ENCODE results near the gene SMCO3. TPM values are rescaled to one million over a fixed set of nuclear protein-coding genes. Genes with fewer than 3 reads are reported as not detected.
A peak's percentile ranks its signal among the peaks of the same experiment; 100 is the strongest.

Gene SMCO3
- total and polyA plus RNA-seq, 4 experiments from 2014 or later = 0.08 to 0.31 TPM; not detected in 2

DNA sequence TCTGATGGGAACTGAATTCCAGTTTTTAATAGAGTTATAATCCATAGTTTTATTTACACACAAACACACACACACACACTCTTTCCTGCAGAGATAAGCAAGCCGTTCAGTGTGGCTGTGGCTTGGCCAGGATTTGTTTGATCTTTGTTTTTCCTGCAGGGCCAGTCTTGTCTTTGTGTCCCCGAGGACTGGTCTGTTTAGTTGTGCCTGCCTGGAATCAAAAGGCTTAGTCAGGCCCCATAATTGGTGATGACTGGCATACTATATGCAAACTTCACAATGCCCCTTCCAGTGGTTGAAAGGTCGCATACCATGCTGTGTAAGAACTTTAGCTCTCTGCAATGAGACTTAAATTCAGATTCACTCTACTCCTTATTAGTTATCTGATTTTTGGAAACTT, 36.7 kb downstream of the SMCO3 start:
- H3K9me3 ChIP-seq (ENCODE audit: control insufficient read depth in 1 of 2, low read length in 2 of 2) = no peaks in the 10 kb centered on the region
- H3K27ac Mint-ChIP-seq = no peak overlapping the region
- H3K9me3 Mint-ChIP-seq = peaks cover 0 to 2% (median 0%) of the 10 kb centered on the region in 8 donors
- no peaks in the 10 kb centered on the region for H3K27me3 ChIP-seq (ENCODE audit: insufficient read depth, low read length)
- H3K36me3 ChIP-seq (ENCODE audit: insufficient read depth, low read length) = no peaks in the 10 kb centered on the region
- no peaks in the 10 kb centered on the region for H3K27me3 Mint-ChIP-seq
- DNase-seq = no peak
- H3K4me3 Mint-ChIP-seq = no peak overlapping the region
- H3K36me3 Mint-ChIP-seq = peaks cover 0 to 13% of the 10 kb centered on the region in 2 donors
- no peak overlapping the region for H3K4me3 ChIP-seq (ENCODE audit: low read length in 2 of 2)
- ChIA-PET CTCF (ENCODE audit: partially characterized antibody) (interaction anchor here (1.0 to 1.2 kb wide), 4 partner anchors 11 to 25 kb away, joined by 3 to 4 read pairs (median 4); no protein-coding TSS in a partner anchor), POLR2A (ENCODE audit: partially characterized antibody) (interaction anchor here (0.8 to 5.4 kb wide), 3 partner anchors 7 to 26 kb away, joined by 3 to 41 read pairs (median 5); a partner anchor contains a TSS)
- intact Hi-C loops (cut with micrococcal nuclease) = no loop called here
- peaks cover 22 to 45% (median 33%) of the 10 kb centered on the region in 4 donors for H3K4me1 Mint-ChIP-seq
- no peak overlapping the region for H3K27ac ChIP-seq (ENCODE audit: low read depth, low read length)
- H3K4me1 ChIP-seq (ENCODE audit: insufficient read depth, low read length) = peaks cover 32% of the 10 kb centered on the region

DNA sequence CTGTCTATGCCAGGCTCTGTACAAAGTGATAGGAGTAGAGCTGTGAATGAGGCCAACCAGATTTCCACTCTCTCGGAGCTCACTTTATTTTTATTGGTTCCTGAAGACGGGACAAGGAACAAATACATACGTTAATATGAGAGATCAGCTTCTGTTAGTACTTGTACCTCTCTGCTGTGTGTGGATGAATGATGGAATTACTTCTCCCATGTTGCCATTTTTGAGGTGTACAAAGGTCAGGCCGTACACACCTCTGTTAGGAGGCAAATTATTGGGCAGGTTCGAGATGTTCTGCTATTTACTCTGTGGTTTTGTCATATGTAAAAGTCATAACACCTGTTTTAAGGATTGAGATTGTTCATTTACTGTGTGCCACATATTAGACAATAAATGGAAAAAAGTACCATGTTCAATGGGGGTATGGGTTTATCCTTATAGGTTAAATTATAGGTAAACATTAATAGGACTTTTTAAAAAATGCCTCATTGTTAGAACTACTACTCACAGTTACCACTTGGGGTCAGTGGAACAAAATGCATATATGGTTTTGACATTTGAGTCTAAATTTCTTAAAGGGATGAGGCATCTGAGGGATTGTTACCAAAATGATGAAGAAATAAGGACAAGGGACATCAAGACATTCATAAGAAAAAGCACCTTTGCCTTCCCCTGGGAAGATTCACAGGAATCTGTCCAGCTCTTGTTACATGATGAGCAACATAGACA, 37.6 kb downstream of the SMCO3 start:
- Histone ChIP-seq H3K4me1 (ENCODE audit: insufficient read depth, low read length) (peaks cover 38% of the 10 kb centered on the region), H3K9me3 (ENCODE audit: control insufficient read depth in 1 of 2, low read length in 2 of 2) (no peaks in the 10 kb centered on the region), H3K36me3 (ENCODE audit: insufficient read depth, low read length) (no peaks in the 10 kb centered on the region), H3K27me3 (ENCODE audit: insufficient read depth, low read length) (no peaks in the 10 kb centered on the region), H3K4me3 (ENCODE audit: low read length in 2 of 2) (no peak overlapping the region), H3K27ac (ENCODE audit: low read depth, low read length) (no peak overlapping the region)
- H3K4me1 Mint-ChIP-seq = peaks cover 29 to 52% (median 40%) of the 10 kb centered on the region in 4 donors
- H3K27me3 Mint-ChIP-seq = no peaks in the 10 kb centered on the region
- CTCF ChIA-PET (ENCODE audit: partially characterized antibody) = interaction anchor here (1.2 to 3.3 kb wide), 8 partner anchors 8 to 445 kb away, joined by 3 to 14 read pairs (median 5); partner anchors contain the start of genes C12orf60, ERP27, RERG and WBP11
- peak overlapping the region in 6 of 8 donors; percentile 11 to 99 (median 98) for H3K4me3 Mint-ChIP-seq
- intact Hi-C loops (cut with micrococcal nuclease) = no loop called here
- peaks cover 0 to 3% (median 0%) of the 10 kb centered on the region in 8 donors for H3K9me3 Mint-ChIP-seq
- peaks cover 0 to 19% of the 10 kb centered on the region in 2 donors for H3K36me3 Mint-ChIP-seq
- no peak for DNase-seq
- POLR2A ChIA-PET (ENCODE audit: partially characterized antibody) = interaction anchor here (2.8 to 8.5 kb wide), 4 partner anchors 8 to 185 kb away, joined by 23 to 376 read pairs (median 145); partner anchors contain the start of genes ARHGDIB, C12orf60 and WBP11
- H3K27ac Mint-ChIP-seq = peak overlapping the region in 3 of 7 donors; percentile 34 to 100 (median 97)

DNA sequence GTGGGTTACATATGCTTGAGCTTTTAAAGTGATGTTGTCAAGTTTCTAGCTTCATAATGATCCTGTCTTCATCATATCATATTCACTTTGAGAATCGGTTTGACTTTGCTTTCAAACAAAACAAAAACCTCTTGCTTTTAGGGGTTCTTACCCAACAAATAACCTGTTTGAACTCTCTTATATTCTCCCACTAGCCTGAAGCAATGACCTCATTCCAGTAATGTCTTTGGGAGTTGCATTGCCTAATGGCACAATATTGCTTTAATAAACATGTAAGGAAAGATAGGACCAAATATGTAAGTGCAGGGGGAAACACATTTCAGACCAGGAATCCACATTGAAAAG, 38.4 kb downstream of the SMCO3 start:
- peaks cover 28 to 58% (median 41%) of the 10 kb centered on the region in 4 donors for H3K4me1 Mint-ChIP-seq
- no peaks in the 10 kb centered on the region for H3K27me3 Mint-ChIP-seq
- H3K9me3 Mint-ChIP-seq = peaks cover 0 to 8% (median 0%) of the 10 kb centered on the region in 8 donors
- H3K4me1 ChIP-seq (ENCODE audit: insufficient read depth, low read length) = peaks cover 38% of the 10 kb centered on the region
- intact Hi-C loops (cut with micrococcal nuclease) = loop anchor here (1.0 to 2.0 kb wide), 3 partner anchors 10 to 221 kb away; no protein-coding TSS in a partner anchor
- H3K9me3 ChIP-seq (ENCODE audit: control insufficient read depth in 1 of 2, low read length in 2 of 2) = no peaks in the 10 kb centered on the region
- H3K27me3 ChIP-seq (ENCODE audit: insufficient read depth, low read length) = no peaks in the 10 kb centered on the region
- H3K27ac ChIP-seq (ENCODE audit: low read depth, low read length) = peak overlapping the region; percentile 73
- POLR2A ChIA-PET (ENCODE audit: partially characterized antibody) = interaction anchor here (0.8 to 8.5 kb wide), 11 partner anchors 8 to 410 kb away, joined by 3 to 376 read pairs (median 4); partner anchors contain the start of genes ARHGDIB, ATF7IP, C12orf60 and WBP11
- no peaks in the 10 kb centered on the region for H3K36me3 ChIP-seq (ENCODE audit: insufficient read depth, low read length)
- H3K4me3 Mint-ChIP-seq = peak overlapping the region; percentile 96 to 99 (median 99)
- peak overlapping the region; percentile 97 to 100 (median 99) for H3K27ac Mint-ChIP-seq
- H3K36me3 Mint-ChIP-seq = peaks cover 0 to 25% of the 10 kb centered on the region in 2 donors
- DNase-seq = no peak
- CTCF ChIA-PET (ENCODE audit: partially characterized antibody) = interaction anchor here (1.2 to 3.3 kb wide), 10 partner anchors 9 to 445 kb away, joined by 3 to 14 read pairs (median 4); partner anchors contain the start of genes ATF7IP, C12orf60, ERP27 and RERG
- peak overlapping the region in 1 of 2 donors; percentile 87 for H3K4me3 ChIP-seq (ENCODE audit: low read length in 2 of 2)

DNA sequence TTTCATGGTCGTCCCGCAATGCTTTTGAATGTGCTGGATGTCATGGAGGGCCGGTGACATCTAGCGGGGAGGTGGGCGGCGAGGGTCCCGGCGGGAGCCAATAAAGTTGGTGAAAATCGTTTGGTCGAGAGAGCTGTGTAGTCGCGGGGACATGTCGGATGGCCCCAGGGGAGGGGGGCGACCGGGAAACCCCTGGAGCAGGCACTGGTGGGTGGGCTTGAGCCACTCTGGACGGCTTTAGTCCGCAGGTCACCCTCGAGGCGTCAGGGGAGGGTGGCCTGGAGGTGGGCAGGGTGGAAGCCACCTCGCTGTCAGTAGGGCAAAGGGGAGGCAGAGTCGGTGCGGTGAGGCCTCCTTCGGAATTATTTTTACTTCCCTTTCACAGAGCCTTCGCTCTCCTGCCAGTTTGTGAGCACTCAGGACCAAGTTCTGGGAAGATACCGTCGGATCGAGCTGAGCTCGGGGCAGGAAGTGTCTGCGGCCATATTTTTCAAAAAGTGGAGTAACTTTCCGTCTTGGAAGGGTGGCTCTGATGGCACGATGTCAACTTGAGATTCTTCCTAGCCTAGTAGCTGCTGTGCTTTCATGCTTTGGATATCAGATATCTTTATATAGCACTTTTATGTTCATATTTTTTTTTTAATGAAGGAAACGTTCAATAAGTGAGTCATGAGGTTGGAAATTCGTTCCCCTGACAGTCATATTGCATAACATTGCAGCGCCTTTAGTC, 38.9 kb downstream of the SMCO3 start:
- H3K27me3 ChIP-seq (ENCODE audit: insufficient read depth, low read length) = no peaks in the 10 kb centered on the region
- Mint-ChIP-seq H3K9me3 (peaks cover 0 to 9% (median 0%) of the 10 kb centered on the region in 8 donors), H3K4me1 (peaks cover 26 to 64% (median 39%) of the 10 kb centered on the region in 4 donors), H3K27me3 (no peaks in the 10 kb centered on the region), H3K27ac (peak overlapping the region; percentile 97 to 100 (median 99)), H3K4me3 (peak overlapping the region; percentile 96 to 99 (median 99)), H3K36me3 (peaks cover 0 to 30% of the 10 kb centered on the region in 2 donors)
- DNase-seq = peak in 4 of 5 donors; percentile 18 to 53 (median 26)
- H3K4me1 ChIP-seq (ENCODE audit: insufficient read depth, low read length) = peaks cover 38% of the 10 kb centered on the region
- ChIA-PET POLR2A (ENCODE audit: partially characterized antibody) (interaction anchor here (0.8 to 8.5 kb wide), 22 partner anchors 9 to 771 kb away, joined by 3 to 376 read pairs (median 5); partner anchors contain the start of genes ARHGDIB, ATF7IP, C12orf60 and WBP11), CTCF (ENCODE audit: partially characterized antibody) (interaction anchor here (1.1 to 3.3 kb wide), 11 partner anchors 9 to 446 kb away, joined by 3 to 14 read pairs (median 5); partner anchors contain the start of genes ATF7IP, C12orf60, ERP27 and RERG)
- H3K4me3 ChIP-seq (ENCODE audit: low read length in 2 of 2) = peak overlapping the region; percentile 80 to 87
- H3K36me3 ChIP-seq (ENCODE audit: insufficient read depth, low read length) = no peaks in the 10 kb centered on the region
- no peaks in the 10 kb centered on the region for H3K9me3 ChIP-seq (ENCODE audit: control insufficient read depth in 1 of 2, low read length in 2 of 2)
- intact Hi-C loops (cut with micrococcal nuclease) = loop anchor here (1.0 to 5.0 kb wide), 12 partner anchors 10 to 1107 kb away; partner anchors contain the start of genes C12orf60, EPS8, STRAP and WBP11
- H3K27ac ChIP-seq (ENCODE audit: low read depth, low read length) = peak overlapping the region; percentile 73

DNA sequence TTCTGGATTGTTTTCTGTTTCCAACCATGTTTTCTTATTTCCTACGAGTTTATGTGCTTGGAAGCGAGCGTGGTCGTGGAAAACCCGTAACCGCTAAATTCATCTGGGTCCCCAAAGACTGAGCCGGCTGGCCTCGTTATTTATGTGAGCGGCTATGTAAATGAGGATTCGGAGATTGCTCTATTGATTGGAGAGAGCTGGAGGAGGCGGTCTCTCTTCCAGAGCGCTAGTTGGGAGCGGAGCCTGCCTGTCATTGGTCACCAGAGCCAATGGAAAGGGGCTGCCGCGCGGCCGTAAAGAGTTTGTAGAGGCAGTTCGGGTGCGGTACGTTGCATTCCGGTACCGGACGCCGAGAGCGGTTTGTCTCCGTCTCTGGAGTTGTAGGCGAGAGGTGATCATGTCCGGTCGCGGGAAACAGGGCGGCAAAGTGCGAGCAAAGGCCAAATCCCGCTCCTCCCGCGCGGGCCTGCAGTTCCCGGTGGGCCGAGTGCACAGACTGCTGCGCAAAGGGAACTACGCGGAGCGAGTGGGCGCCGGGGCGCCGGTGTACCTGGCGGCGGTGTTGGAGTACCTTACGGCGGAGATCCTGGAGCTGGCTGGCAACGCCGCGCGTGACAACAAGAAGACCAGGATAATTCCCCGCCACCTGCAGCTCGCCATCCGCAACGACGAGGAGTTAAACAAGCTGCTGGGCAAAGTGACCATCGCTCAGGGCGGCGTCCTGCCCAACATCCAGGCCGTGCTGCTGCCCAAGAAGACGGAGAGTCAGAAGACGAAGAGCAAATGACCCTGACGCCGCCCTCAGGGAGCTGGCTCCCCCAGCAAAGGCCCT, 39.7 kb downstream of the SMCO3 start:
- no peaks in the 10 kb centered on the region for H3K36me3 ChIP-seq (ENCODE audit: insufficient read depth, low read length)
- ChIA-PET POLR2A (ENCODE audit: partially characterized antibody) (interaction anchor here (0.8 to 8.5 kb wide), 26 partner anchors 10 to 772 kb away, joined by 3 to 376 read pairs (median 4); partner anchors contain the start of genes ARHGDIB, ATF7IP, C12orf60 and WBP11), CTCF (ENCODE audit: partially characterized antibody) (interaction anchor here (1.1 to 3.3 kb wide), 9 partner anchors 10 to 409 kb away, joined by 3 to 14 read pairs (median 5); partner anchors contain the start of genes ATF7IP, C12orf60, ERP27 and WBP11)
- H3K27me3 Mint-ChIP-seq = no peaks in the 10 kb centered on the region
- peak overlapping the region; percentile 73 for H3K27ac ChIP-seq (ENCODE audit: low read depth, low read length)
- peaks cover 38% of the 10 kb centered on the region for H3K4me1 ChIP-seq (ENCODE audit: insufficient read depth, low read length)
- H3K4me3 Mint-ChIP-seq = peak overlapping the region; percentile 96 to 99 (median 99)
- peaks cover 0 to 38% of the 10 kb centered on the region in 2 donors for H3K36me3 Mint-ChIP-seq
- H3K4me1 Mint-ChIP-seq = peaks cover 26 to 66% (median 40%) of the 10 kb centered on the region in 4 donors
- no peaks in the 10 kb centered on the region for H3K9me3 ChIP-seq (ENCODE audit: control insufficient read depth in 1 of 2, low read length in 2 of 2)
- peak overlapping the region; percentile 80 to 87 for H3K4me3 ChIP-seq (ENCODE audit: low read length in 2 of 2)
- peaks cover 0 to 10% (median 0%) of the 10 kb centered on the region in 8 donors for H3K9me3 Mint-ChIP-seq
- H3K27ac Mint-ChIP-seq = peak overlapping the region; percentile 97 to 100 (median 99)
- no peaks in the 10 kb centered on the region for H3K27me3 ChIP-seq (ENCODE audit: insufficient read depth, low read length)
- intact Hi-C loops (cut with micrococcal nuclease) = loop anchor here (1.0 to 5.0 kb wide), 11 partner anchors 29 to 1108 kb away; partner anchors contain the start of genes C12orf60, EPS8, STRAP and WBP11
- peak; percentile 87 to 95 (median 92) for DNase-seq
